PFSK-1 (cell line): ENCODE measurements around the gene RECQL.

Experiments
- POLR2AphosphoS5 ChIP-seq: IDR thresholded peaks from 2 replicates; pipeline ENCODE4 v1.6.1; 2012; ENCODE audit warnings: low read depth, mild to moderate bottlenecking, control low read depth, low read length, moderate library complexity
- REST ChIP-seq, 2 experiments: IDR thresholded peaks; 2 replicates each; pipeline versions ENCODE4 v1.6.1 to v1.8.0; 2011 to 2012; ENCODE audit warnings: low read depth in 2 of 2, low read length in 2 of 2, control low read depth in 1 of 2, inconsistent platforms in 1 of 2, mild to moderate bottlenecking in 1 of 2, moderate library complexity in 1 of 2; ENCODE audit not compliant: insufficient read depth in 1 of 2

- TF ChIP-seq REST (IDR thresholded peaks at IDR 0.05; ENCODE audit: insufficient read depth in 1 of 2, low read depth in 2 of 2, low read length in 2 of 2) (no peak), POLR2AphosphoS5 (no peak)
These were observed 26.2 kb upstream of the RECQL start for GRCh38 chr12:21527451-21528180.
